ENCODE results near the gene NUP214.
"Not testable (repeated sequence)": the region's sequence is repeated elsewhere in the genome, so short reads cannot be mapped to it uniquely, and the experiment has no call there.

Gene NUP214

GRCh38 chr9:131266266-131267229 is 141.2 kb downstream of the NUP214 start:
- DNase-seq, result peak; percentile 58

GRCh38 chr9:131270171-131271015 is 145.0 kb downstream of the NUP214 start:
- DNase-seq, result peak; percentile 52

- not testable (repeated sequence) for DNase-seq
Measured at GRCh38 chr9:131271016-131271273, 145.6 kb downstream of the NUP214 start.

DNA sequence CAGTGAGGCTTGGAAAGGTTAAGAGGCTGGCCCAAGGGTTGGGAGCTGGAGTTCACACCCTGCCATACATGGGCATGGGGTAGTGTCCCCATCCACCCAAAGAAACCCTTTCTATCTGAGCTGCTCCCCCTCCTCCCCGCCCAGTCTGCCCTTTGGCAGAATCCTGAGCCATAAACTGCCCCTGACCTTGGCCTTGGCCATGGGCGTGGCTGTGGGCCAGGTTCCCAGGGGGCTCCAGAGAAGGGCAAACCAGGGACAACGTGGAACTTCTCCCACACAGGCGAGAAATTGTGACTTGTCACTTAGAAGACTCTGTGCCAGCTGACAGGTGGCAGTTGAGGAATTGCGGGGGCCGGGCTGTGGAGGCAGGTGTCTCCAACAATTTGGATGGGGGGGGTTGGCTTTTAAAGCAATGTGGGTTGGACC is 146.1 kb downstream of the NUP214 start:
- no peak for DNase-seq

DNA sequence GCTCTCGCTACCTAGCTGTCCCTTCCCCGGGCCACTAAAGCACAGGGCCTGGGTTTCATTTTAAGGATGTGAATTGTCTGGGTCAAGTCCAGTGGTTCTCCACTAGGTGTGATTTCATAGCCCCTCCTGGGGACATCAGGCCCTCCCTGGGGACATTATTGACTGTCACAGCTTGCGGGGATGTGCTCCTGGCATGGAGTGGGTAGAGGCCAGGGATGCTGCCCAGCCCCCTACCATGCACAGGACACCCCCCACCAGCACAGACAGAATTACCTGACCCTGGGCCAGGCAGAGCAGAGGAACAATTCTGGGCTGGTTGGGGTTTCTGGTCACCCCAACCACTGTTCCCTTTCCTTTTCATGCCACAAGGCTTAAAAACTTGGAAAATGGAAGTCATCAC is 146.8 kb downstream of the NUP214 start:
- no peak for DNase-seq

GRCh38 chr9:131273146-131273855 is 147.9 kb downstream of the NUP214 start:
- DNase-seq, result peak; percentile 25

- no peak for DNase-seq
Measured at GRCh38 chr9:131273856-131274673, 148.7 kb downstream of the NUP214 start.

GRCh38 chr9:131274674-131275331 is 149.4 kb downstream of the NUP214 start:
- DNase-seq, result peak; percentile 36

DNA sequence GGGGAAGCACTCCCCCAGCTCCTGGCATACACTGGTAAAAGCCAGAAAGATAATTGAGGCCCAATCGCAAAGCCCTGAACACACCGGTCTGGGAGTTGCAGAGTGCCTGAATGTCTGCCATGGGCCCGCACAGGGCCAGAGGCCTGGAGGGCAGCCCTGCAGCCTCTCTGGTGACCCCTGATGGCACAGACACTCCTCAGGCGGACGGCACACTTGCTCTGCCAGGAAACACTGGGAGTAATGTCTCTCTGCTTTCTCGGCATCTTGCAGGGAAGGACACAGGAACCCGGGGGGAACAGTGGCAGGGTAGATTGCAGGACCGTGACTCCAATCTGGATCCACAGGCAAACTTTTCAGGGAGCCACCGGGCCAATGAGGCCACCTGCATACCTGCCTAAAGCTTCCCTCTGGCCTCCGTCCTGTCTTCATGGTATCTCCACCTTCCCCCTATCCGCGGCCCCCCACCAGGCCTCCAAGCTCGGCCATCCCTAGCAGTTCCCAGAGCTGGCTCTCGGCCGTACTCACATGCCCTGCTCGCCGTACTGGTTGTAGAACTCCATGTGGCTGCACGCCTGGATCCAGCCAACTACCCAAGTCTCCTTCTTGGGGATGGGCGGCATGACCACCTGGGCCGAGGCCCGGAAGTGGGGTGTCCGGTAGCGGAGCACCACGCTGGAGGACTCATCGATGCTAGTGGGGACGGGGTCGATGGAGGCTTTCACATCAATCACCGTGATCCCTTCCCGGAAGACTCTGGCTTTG is 150.1 kb downstream of the NUP214 start:
- DNase-seq, result peak; percentile 25

DNA sequence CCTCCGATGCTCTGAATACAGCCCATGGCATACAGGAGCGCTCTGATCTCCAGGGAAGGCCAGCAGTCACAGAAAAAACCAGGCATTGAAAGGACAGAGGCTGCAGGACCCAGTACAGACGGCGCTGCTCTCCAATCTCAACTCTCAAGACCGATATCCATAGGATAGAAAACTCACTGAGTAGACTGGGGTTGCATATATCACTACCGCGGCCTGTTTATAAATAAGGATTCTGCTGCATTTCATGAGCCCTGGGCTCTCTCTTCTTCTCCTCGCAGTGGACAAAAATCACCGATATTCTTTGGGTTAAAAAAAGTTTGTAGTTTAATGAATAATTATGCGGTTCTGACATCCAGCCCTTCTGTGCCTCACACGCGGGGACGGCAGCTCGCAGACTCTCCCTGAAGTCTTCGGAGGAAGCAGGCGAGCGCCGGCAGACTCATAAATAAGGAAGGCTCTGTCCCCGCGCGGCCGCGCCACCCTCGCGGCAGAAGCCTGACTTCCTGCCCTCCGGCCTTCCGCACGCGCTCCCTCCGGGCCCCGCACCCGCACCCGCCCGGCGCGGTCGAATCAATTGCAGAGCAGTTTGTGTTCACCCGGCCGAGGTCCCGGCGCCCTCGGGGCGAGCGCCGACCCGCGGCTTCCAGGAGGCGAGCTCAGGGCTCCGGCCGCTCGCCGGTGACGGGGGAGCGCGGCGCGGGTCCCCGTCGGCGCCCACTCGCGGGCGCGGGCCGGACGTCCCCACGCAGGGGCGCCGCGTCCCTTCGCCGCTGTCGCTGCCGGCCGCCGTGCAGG is 150.9 kb downstream of the NUP214 start, which contains the start of gene FAM78A:
FAM78A (minus strand) TSS at position 417 of the 795 bp plus-strand sequence; CDS start at position 86, 331 bp downstream.
- DNase-seq, result peak; percentile 52

- DNase-seq, result peak; percentile 31
Measured at GRCh38 chr9:131276891-131277286, 151.5 kb downstream of the NUP214 start.

DNA sequence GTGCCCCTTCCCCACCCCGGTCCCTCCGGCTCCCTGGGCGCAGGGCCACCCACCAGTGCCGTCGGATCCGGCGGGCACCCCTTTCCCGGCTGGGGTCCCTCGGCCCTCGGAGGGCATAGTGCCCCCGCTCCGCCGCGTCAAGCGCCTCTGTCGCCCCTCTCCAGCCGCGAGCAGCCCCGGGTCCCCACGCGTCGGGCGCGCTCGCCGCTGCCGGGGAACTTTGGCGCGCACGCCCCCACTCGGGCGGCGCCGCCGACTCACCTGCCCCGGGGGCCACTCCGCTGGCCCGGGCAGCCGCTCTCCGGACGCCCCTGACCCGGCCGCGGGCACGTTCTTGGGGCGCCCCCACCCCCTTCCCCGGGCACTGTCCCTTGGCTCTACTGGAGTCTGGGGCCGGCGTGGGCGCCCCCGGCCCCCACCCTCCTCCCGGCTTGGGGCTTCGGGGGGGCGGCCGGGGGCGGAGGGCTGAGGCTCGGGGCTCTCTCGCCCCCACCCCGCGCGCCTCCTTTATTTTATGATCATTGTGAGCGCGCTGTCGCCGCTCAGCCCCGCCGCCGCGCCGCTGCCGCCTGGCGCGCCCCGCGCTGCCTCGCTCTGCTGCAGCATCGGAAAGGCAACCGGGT is 152.0 kb downstream of the NUP214 start:
- DNase-seq, result no peak

DNA sequence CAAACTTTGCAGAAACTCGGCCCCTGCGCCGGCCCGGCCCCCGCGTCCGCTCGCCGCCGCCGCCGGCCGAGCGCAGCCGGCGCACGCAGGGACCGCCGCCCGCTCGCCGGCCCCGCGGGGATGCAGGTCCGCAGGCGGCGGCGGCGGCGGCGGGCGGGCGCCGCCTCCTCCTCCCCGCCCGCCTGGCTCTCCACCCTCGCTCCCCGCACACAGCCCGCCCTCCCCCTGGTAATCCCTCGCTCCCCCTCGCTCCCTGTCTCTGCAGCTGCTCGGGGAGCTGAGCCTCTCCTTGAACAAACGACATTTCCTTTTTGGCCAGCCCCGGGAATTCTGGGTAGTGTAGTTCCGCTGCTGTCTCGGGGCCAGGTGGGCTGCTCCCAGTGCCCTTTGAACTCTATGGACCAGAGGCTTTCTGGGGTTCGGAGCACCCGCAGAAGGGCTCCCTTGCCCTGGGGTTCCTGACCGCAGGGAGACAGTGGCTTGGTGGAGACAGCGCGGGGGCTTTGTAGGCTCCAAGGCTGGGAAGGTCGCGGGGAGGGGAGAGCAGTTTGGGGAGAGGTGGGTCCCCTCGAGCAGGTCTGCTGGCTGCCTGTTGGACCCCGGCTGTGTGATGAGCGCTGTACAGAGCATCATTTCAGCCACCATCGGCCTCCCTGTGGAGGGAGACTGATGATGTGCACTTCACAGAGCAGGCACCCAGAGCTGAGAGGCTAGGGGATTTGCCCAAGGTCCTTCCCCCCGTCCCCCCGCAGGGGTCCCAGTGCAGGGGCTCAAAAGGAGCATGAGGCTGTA is 152.7 kb downstream of the NUP214 start:
- DNase-seq, result peak; percentile 76

DNA sequence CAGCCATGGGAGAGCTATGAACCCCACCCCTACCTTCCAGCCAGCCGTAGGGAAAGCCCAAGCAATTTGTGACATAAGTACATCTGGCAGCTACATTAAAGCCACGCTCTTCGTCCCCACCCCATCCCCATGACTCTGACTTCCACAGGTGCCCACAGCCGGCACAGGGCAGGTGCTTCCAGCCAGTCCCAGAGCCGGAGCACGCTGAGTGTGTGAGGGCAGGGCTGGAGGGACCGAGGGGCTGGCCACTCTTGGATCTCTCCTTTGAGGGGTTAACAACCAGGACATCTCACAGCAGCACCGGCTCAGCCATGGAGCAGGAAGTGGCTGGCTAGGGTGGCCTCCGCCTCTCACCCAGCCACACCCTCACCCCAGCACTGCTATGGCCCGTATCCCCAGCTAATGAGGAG is 153.3 kb downstream of the NUP214 start:
- DNase-seq, result no peak

GRCh38 chr9:131279196-131279862 is 153.9 kb downstream of the NUP214 start:
- DNase-seq, result no peak

- no peak for DNase-seq
Measured at GRCh38 chr9:131279863-131280570, 154.6 kb downstream of the NUP214 start.

- no peak for DNase-seq
Measured at GRCh38 chr9:131280660-131281059, 155.3 kb downstream of the NUP214 start.

Data from stimulated activated CD4-positive, alpha-beta T cell treated with anti-CD3 and anti-CD28 coated beads, Interleukin-4, amount 100 ng/mL, for 24 hours (primary cell).